Stimulated activated CD8-positive, alpha-beta memory T cell treated with anti-CD3 and anti-CD28 coated beads, Interleukin-2, amount 100 ng/mL, for 48 hours (primary cell): ENCODE results near the gene CCR7.

Experiments
- DNase-seq, 2 donors: peaks; one replicate each; pipeline ENCODE4 v3.0.0-alpha.2; 2020; ENCODE audit warnings: low read depth in 2 of 2

Gene CCR7

GRCh38 chr17:40516581-40517285 is 48.5 kb downstream of the CCR7 start:
- DNase-seq, result no peak

GRCh38 chr17:40515491-40516041 is 49.7 kb downstream of the CCR7 start:
- no peak for DNase-seq

DNA sequence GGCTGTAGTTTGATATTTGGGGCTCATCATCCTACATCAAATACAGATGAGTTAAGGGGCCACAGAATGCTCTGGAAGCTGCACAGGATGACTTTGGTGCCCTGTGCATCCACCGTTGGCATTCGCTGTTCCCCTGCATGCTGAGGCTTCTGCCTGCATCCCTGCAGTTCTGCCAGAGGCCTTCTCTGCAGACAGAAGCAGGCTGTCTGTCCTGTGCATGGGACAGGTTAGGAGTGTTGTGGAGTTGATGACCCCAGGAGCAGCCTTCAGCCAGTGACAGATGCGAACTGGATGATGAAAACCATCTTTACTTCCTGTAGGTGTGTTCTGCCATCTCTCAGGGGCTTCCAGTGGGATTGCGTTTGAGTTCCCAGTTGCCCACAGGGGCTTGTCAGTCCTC is 50.3 kb downstream of the CCR7 start:
- no peak for DNase-seq

DNA sequence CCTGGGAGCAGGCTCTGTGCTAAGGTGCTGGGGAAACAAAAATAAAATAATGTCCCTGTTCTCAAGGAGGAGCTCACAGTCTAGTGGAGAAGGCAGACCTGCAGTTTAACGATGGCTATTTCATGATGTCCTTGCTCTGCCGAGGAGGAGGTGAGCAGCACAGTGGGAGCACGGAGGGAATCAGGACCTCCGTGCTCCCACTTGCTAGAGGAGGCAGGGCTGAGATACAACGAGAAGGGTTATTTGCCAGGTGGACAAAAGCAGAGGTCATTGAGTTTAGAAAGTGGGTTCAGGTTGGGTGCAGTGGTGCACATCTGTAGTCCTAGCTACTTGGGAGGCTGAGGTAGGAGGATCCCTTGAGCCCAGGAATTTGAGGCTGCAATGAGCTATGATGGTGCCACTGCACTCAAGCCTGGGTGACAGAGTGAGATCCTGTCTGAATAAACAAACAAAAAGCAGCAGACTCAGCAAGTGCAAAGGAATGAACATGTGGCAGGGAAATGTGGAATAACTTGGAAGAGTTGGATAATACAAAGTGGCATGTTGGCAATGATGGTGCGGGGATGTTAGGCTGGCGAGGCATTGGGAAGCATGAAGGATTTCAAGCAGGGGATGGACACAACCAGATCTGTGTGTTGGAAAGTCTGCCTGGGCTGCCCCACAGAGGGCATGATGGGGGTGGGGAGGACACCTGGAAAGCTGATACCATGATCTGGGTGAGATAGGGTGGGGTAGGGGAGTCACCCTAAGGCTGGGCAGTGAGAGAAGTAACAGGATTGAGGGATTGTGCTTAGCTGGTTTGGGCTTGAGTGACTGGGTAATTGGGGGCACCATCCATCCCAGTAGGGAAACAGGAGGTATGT is 51.0 kb downstream of the CCR7 start:
- DNase-seq, result no peak

DNA sequence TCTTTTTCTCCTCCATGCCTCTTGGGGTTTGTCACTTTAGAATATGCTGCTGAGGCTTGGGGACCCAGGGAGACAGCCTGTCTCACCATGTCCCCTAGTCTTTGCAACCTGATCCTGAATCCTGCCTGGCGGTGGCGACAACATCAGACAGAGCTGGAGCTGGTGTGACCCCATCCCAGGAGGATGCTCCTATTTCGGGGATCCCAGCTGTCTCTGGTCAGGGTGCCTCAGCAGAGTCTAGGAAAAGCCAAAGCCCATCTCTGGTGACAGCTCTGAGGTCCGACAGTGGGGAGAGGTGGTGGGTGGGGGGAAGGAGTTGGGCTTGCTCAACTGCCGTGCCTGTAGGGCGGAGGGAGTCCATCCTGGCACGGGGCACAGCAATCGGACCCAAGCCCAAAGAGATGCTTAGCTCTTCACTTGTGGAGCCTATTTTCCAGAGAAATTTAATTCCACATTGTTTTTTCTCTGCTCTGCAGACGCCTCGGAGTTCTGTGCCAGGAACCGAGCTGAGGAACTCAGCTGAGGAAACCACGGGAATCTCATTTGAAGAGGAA is 53.5 kb downstream of the CCR7 start:
- no peak for DNase-seq

GRCh38 chr17:40511136-40511535 is 54.1 kb downstream of the CCR7 start:
- no peak for DNase-seq

DNA sequence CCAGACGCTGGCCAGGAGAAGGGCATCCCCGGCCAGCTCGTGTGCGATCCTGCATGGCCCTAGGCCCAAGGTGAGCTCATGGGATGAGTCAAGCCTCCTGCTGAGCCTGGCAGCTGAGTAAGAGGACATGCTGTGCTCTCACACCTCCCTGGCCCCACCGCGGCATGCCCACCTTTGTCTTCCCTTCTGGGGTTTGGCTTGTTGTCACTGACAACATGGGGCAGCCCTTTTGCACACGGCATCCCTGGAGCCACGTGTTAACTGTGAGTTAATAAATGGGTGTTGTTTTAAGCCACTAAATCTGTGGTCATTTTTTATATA is 55.0 kb downstream of the CCR7 start:
- no peak for DNase-seq

GRCh38 chr17:40509626-40510327 is 55.5 kb downstream of the CCR7 start:
- DNase-seq, result no peak

DNA sequence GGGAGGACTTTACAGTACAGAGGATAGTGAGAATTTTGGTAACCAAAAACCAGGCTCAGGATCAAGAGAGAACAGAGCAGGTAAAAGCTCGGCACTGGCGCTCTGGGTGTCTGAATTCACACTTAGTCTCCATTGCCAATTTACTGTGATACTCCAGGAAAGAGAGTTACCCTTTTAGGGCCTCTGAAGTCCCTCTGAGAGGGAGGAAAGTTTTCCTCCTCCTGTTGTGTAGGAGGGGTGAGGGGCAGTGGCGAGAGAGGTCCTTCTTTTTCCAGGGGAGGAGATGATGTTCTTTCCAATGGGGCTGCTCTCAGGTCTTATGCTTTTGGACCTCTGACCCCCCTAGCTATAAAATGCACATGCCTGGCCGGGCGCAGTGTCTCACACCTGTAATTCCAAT is 58.5 kb downstream of the CCR7 start:
- no peak for DNase-seq
